Measurements from ENCODE around the gene OR3A2. TPM values are rescaled to one million over a fixed set of nuclear protein-coding genes. Genes with fewer than 3 reads are reported as not detected.
"Not testable (repeated sequence)": the region's sequence is repeated elsewhere in the genome, so short reads cannot be mapped to it uniquely, and the experiment has no call there.

Gene OR3A2
- total and polyA plus RNA-seq, 10 of the 15 experiments (the other 5 are each of a cell fraction or from before 2014, with no cell fraction given) = not detected

DNA sequence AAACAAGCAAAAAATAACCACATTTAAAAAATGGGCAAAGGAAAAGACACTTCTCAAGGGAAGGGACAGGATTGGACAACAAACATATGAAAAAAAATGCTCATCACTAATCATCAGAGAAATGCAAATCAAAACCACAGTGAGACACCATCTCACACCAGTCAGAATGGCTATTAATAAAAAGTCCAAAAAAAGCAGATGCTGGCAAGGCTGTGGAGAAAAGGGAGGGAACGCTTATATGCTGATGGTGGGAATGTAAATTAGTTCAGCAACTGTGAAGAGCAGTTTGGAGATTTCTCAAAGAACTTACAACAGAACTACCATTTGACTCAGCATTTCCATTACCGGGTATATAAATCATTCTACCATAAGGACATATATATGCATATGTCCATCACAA lies 137.1 kb downstream of the OR3A2 start:
- SMC1A ChIA-PET (ENCODE audit: uncharacterized antibody, unreplicated experiment); BruUV-seq (replicated peaks); H3K27me3 ChIP-seq (replicated peaks in 1 of 2; ENCODE audit: control insufficient read depth in 2 of 2, insufficient read depth in 2 of 2, low read length in 1 of 2); intact Hi-C loops (cut with micrococcal nuclease; ENCODE audit: unreplicated experiment); H3K36me3 ChIP-seq (ENCODE audit: control insufficient read depth in 2 of 2, insufficient read depth in 2 of 2, low read length in 1 of 2); H4K20me1 ChIP-seq (ENCODE audit: control insufficient read depth, insufficient read depth); H3K4me3 ChIP-seq; ATAC-seq; POLR2A ChIA-PET; H3K4me2 ChIP-seq (ENCODE audit: control insufficient read depth, insufficient read depth); H2AFZ ChIP-seq (ENCODE audit: control insufficient read depth, low read depth, low read length); in situ Hi-C loops (cut with MboI); RAD21 ChIA-PET (ENCODE audit: unreplicated experiment); CTCF ChIA-PET; DNase-seq (ENCODE audit: low read depth, low spot score); H3K79me2 ChIP-seq (ENCODE audit: control insufficient read depth, insufficient read depth, low read length); H3K9ac ChIP-seq (ENCODE audit: control insufficient read depth, insufficient read depth, low read length); H3K9me3 ChIP-seq (replicated peaks; ENCODE audit: control insufficient read depth, insufficient read depth, low read length); FAIRE-seq; H3K27ac ChIP-seq (ENCODE audit: control insufficient read depth, insufficient read depth); H3K4me1 ChIP-seq (ENCODE audit: control insufficient read depth, insufficient read depth, low read length): not testable (repeated sequence)
- WGBS (ENCODE audit: insufficient coverage, insufficient replicate concordance, low lambda C conversion rate, missing lambda C conversion rate) = 0% methylated on average over 1 of the region's 2 CpGs

DNA sequence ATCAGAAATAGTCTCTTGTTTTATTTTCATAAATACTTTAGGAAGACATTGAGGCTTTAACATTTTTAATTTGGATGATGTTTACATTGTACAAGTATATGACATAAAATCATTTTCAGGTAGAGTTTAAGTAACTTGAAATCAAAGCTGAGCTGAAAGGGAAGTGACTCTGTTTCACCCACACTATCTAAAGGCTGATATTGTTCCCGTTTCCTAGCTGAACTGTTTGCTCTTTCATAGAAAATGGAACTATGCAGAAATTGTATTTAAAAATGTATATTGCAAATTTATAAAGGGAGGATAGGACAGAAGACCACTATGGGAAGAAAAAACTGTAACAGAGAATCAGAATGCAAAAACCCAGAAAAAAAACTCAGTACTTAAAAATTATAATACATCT lies 141.3 kb downstream of the OR3A2 start:
- H3K36me3 ChIP-seq (ENCODE audit: control insufficient read depth in 2 of 2, insufficient read depth in 2 of 2, low read length in 1 of 2); H3K4me1 ChIP-seq (ENCODE audit: control insufficient read depth, insufficient read depth, low read length); H4K20me1 ChIP-seq (ENCODE audit: control insufficient read depth, insufficient read depth); ATAC-seq; SMC1A ChIA-PET (ENCODE audit: uncharacterized antibody, unreplicated experiment); intact Hi-C loops (cut with micrococcal nuclease; ENCODE audit: unreplicated experiment); H3K9me3 ChIP-seq (replicated peaks; ENCODE audit: control insufficient read depth, insufficient read depth, low read length); RAD21 ChIA-PET (ENCODE audit: unreplicated experiment); H3K4me2 ChIP-seq (ENCODE audit: control insufficient read depth, insufficient read depth); H3K4me3 ChIP-seq; BruUV-seq (replicated peaks); CTCF ChIA-PET; DNase-seq (ENCODE audit: low read depth, low spot score); H2AFZ ChIP-seq (ENCODE audit: control insufficient read depth, low read depth, low read length); H3K27ac ChIP-seq (ENCODE audit: control insufficient read depth, insufficient read depth); FAIRE-seq; H3K79me2 ChIP-seq (ENCODE audit: control insufficient read depth, insufficient read depth, low read length); in situ Hi-C loops (cut with MboI); H3K27me3 ChIP-seq (replicated peaks in 1 of 2; ENCODE audit: control insufficient read depth in 2 of 2, insufficient read depth in 2 of 2, low read length in 1 of 2); H3K9ac ChIP-seq (ENCODE audit: control insufficient read depth, insufficient read depth, low read length); POLR2A ChIA-PET: not testable (repeated sequence)
- 0% methylated on average over 1 of the region's 1 CpG for WGBS (ENCODE audit: insufficient coverage, insufficient replicate concordance, low lambda C conversion rate, missing lambda C conversion rate)

DNA sequence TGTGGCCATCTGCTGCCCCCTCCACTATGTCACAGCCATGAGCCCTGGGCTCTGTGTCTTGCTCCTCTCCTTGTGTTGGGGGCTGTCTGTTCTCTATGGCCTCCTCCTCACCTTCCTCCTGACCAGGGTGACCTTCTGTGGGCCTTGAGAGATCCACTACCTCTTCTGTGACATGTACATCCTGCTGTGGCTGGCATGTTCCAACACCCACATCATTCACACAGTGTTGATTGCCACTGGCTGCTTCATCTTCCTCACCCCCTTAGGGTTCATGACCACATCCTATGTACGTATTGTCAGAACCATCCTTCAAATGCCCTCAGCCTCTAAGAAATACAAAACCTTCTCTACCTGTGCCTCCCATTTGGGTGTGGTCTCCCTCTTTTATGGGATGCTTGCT lies 145.1 kb downstream of the OR3A2 start:
- H3K27me3 ChIP-seq (replicated peaks in 1 of 2; ENCODE audit: control insufficient read depth in 2 of 2, insufficient read depth in 2 of 2, low read length in 1 of 2); FAIRE-seq; H3K27ac ChIP-seq (ENCODE audit: control insufficient read depth, insufficient read depth); H3K4me2 ChIP-seq (ENCODE audit: control insufficient read depth, insufficient read depth); H3K4me3 ChIP-seq; CTCF ChIA-PET; H3K4me1 ChIP-seq (ENCODE audit: control insufficient read depth, insufficient read depth, low read length); RAD21 ChIA-PET (ENCODE audit: unreplicated experiment); POLR2A ChIA-PET; BruUV-seq (replicated peaks); H3K9me3 ChIP-seq (replicated peaks; ENCODE audit: control insufficient read depth, insufficient read depth, low read length); H3K36me3 ChIP-seq (ENCODE audit: control insufficient read depth in 2 of 2, insufficient read depth in 2 of 2, low read length in 1 of 2); H2AFZ ChIP-seq (ENCODE audit: control insufficient read depth, low read depth, low read length); DNase-seq (ENCODE audit: low read depth, low spot score); H3K79me2 ChIP-seq (ENCODE audit: control insufficient read depth, insufficient read depth, low read length); SMC1A ChIA-PET (ENCODE audit: uncharacterized antibody, unreplicated experiment); intact Hi-C loops (cut with micrococcal nuclease; ENCODE audit: unreplicated experiment); ATAC-seq; H3K9ac ChIP-seq (ENCODE audit: control insufficient read depth, insufficient read depth, low read length); H4K20me1 ChIP-seq (ENCODE audit: control insufficient read depth, insufficient read depth); in situ Hi-C loops (cut with MboI): not testable (repeated sequence)
- 44% methylated on average over 1 of the region's 1 CpG for WGBS (ENCODE audit: insufficient coverage, insufficient replicate concordance, low lambda C conversion rate, missing lambda C conversion rate)

DNA sequence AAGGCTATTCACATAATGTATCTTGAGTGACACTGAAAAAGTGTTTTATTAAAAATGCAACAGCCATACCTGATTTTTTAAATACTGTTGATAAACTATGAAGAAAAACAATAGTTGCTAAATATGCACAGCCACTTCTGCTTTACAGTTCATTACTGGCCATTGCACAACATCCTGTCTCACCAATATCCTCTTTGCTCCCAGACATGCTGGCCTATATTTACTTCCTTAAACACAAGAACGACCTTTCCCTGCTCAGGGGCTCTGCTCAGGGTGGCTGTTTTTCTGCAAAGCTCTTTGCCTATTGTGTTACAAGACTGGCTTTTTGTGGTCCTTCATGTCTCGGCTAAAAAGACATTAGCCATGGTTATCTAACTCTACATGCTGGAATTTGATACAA lies 147.4 kb downstream of the OR3A2 start:
- RAD21 ChIA-PET (ENCODE audit: unreplicated experiment); H3K9me3 ChIP-seq (replicated peaks; ENCODE audit: control insufficient read depth, insufficient read depth, low read length); H3K27ac ChIP-seq (ENCODE audit: control insufficient read depth, insufficient read depth); intact Hi-C loops (cut with micrococcal nuclease; ENCODE audit: unreplicated experiment); H3K36me3 ChIP-seq (ENCODE audit: control insufficient read depth in 2 of 2, insufficient read depth in 2 of 2, low read length in 1 of 2); H3K4me2 ChIP-seq (ENCODE audit: control insufficient read depth, insufficient read depth); H3K4me1 ChIP-seq (ENCODE audit: control insufficient read depth, insufficient read depth, low read length); H3K79me2 ChIP-seq (ENCODE audit: control insufficient read depth, insufficient read depth, low read length); in situ Hi-C loops (cut with MboI); CTCF ChIA-PET; H3K27me3 ChIP-seq (replicated peaks in 1 of 2; ENCODE audit: control insufficient read depth in 2 of 2, insufficient read depth in 2 of 2, low read length in 1 of 2); H3K9ac ChIP-seq (ENCODE audit: control insufficient read depth, insufficient read depth, low read length); POLR2A ChIA-PET; H3K4me3 ChIP-seq; BruUV-seq (replicated peaks); SMC1A ChIA-PET (ENCODE audit: uncharacterized antibody, unreplicated experiment); H4K20me1 ChIP-seq (ENCODE audit: control insufficient read depth, insufficient read depth); DNase-seq (ENCODE audit: low read depth, low spot score); H2AFZ ChIP-seq (ENCODE audit: control insufficient read depth, low read depth, low read length); ATAC-seq: not testable (repeated sequence)
- FAIRE-seq = peak; percentile 38
- WGBS (ENCODE audit: insufficient coverage, insufficient replicate concordance, low lambda C conversion rate, missing lambda C conversion rate) = 0% methylated on average over 1 of the region's 2 CpGs
